ENCODE results near the gene DCLK1. TPM values are rescaled to one million over a fixed set of nuclear protein-coding genes. Genes with fewer than 3 reads are reported as not detected.

DCLK1 gene
- total RNA-seq, 2 donors from 2014 or later: 4.7 to 10.1 TPM

GRCh38 chr13:35850569-35850968 lies 280.6 kb downstream of the DCLK1 start:
- no peaks in the 10 kb centered on the region for H3K27me3 ChIP-seq
- no peaks in the 10 kb centered on the region for H3K9me3 ChIP-seq
- H3K36me3 ChIP-seq: no peaks in the 10 kb centered on the region
- no peak overlapping the region for H3K27ac ChIP-seq
- no peak overlapping the region for H3K4me3 ChIP-seq
- TF ChIP-seq, protein P1, sequence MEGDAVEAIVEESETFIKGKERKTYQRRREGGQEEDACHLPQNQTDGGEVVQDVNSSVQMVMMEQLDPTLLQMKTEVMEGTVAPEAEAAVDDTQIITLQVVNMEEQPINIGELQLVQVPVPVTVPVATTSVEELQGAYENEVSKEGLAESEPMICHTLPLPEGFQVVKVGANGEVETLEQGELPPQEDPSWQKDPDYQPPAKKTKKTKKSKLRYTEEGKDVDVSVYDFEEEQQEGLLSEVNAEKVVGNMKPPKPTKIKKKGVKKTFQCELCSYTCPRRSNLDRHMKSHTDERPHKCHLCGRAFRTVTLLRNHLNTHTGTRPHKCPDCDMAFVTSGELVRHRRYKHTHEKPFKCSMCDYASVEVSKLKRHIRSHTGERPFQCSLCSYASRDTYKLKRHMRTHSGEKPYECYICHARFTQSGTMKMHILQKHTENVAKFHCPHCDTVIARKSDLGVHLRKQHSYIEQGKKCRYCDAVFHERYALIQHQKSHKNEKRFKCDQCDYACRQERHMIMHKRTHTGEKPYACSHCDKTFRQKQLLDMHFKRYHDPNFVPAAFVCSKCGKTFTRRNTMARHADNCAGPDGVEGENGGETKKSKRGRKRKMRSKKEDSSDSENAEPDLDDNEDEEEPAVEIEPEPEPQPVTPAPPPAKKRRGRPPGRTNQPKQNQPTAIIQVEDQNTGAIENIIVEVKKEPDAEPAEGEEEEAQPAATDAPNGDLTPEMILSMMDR (IDR thresholded peaks at IDR 0.05): no peak
- no peak for DNase-seq (ENCODE audit: low spot score)
- H3K4me1 ChIP-seq: peaks cover 0 to 9% of the 10 kb centered on the region in 2 donors

GRCh38 chr13:35849256-35849644 lies 281.9 kb downstream of the DCLK1 start:
- no peak overlapping the region for H3K4me3 ChIP-seq
- no peak overlapping the region for H3K27ac ChIP-seq
- H3K27me3 ChIP-seq: no peaks in the 10 kb centered on the region
- no peak for DNase-seq (ENCODE audit: low spot score)
- TF ChIP-seq, protein P1 (IDR thresholded peaks at IDR 0.05): no peak
- H3K9me3 ChIP-seq: no peaks in the 10 kb centered on the region
- H3K4me1 ChIP-seq: peaks cover 0 to 9% of the 10 kb centered on the region in 2 donors
- no peaks in the 10 kb centered on the region for H3K36me3 ChIP-seq

DNA sequence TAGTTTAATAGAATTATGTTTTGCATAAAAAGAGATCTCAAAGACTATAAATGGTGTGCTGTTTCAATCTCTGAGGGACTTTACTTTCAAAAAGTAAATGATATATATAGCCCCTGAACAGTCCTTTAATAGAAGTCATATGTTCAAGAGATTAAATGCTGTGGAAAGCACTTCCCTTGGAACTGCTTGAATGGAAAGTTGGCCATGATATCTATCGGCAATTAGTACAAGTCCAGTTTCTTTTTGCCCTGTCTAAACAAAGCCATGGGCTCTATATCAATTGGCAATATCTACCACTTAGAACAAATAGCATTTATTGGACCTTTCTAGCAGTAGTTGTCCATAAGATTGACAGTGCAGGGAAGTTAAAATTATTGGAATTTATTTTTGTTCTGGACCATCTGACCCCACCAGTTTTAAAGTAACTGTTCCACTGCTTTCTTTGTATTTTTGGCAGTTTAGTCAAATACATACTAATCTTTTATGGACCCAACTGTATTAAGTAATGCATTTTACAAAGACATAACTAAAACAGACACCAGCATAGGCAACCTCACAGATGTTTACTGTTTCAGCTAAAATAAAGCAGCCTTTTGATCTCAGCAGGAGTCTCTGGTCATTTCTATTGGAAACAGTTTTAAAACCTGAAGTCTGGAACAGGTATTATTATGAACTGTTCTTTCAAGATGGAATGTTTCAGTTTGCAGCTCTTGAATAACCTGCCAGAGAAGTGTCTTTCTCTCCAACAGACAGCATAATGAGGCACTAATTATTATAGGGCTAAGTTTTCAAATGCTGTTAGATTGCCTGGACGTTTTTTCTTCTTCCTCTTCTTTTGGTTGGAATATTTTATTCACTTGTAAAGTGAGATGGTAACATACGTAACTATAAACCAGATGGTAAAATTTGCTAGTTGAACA lies 282.6 kb downstream of the DCLK1 start:
- H3K27ac ChIP-seq: peak overlapping the region in 1 of 2 donors; percentile 10
- no peak overlapping the region for H3K4me3 ChIP-seq
- no peaks in the 10 kb centered on the region for H3K36me3 ChIP-seq
- no peaks in the 10 kb centered on the region for H3K27me3 ChIP-seq
- H3K4me1 ChIP-seq: peaks cover 0 to 9% of the 10 kb centered on the region in 2 donors
- DNase-seq (ENCODE audit: low spot score): no peak
- TF ChIP-seq, protein P1 (IDR thresholded peaks at IDR 0.05): no peak
- H3K9me3 ChIP-seq: no peaks in the 10 kb centered on the region

- DNase-seq (ENCODE audit: low spot score): no peak
- TF ChIP-seq, protein P1 (IDR thresholded peaks at IDR 0.05): no peak
- no peaks in the 10 kb centered on the region for H3K27me3 ChIP-seq
These were observed 287.9 kb downstream of the DCLK1 start for GRCh38 chr13:35843272-35843671.

DNA sequence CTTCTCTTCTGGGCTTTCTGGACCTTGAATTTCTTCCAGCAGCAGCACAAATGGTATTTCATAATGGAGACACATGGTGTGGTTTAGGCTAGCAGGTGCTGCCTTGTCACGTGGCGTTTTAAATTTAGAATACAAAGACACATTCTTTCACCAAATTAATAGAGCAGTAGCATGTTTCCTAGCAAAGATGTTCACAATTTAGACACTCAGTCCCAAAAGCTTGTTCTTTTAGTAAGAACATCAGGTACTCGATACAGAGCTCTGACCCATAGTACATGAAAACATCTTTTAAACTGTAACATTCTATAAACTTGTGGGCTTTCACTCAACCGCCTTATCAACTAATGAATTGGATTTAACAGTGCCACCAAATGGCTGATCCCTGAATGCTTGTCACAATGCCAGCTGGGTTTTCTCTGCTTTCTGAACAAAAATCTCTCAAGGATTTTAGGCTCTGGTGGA lies 290.1 kb downstream of the DCLK1 start:
- no peaks in the 10 kb centered on the region for H3K27me3 ChIP-seq
- no peaks in the 10 kb centered on the region for H3K36me3 ChIP-seq
- DNase-seq (ENCODE audit: low spot score): no peak
- no peaks in the 10 kb centered on the region for H3K9me3 ChIP-seq
- H3K27ac ChIP-seq: no peak overlapping the region
- H3K4me1 ChIP-seq: peaks cover 0 to 8% of the 10 kb centered on the region in 2 donors
- H3K4me3 ChIP-seq: no peak overlapping the region
- TF ChIP-seq, protein P1 (IDR thresholded peaks at IDR 0.05): no peak

More at GRCh38 chr13:35843272-35843671, 287.9 kb downstream of the DCLK1 start:
- Histone ChIP-seq H3K9me3 (no peaks in the 10 kb centered on the region), H3K4me1 (peaks cover 0 to 8% of the 10 kb centered on the region in 2 donors), H3K27ac (no peak overlapping the region), H3K36me3 (no peaks in the 10 kb centered on the region), H3K4me3 (no peak overlapping the region)
